Stomach (tissue), 19 donors: ENCODE results near the gene OASL. TPM values are rescaled to one million over a fixed set of nuclear protein-coding genes. Genes with fewer than 3 reads are reported as not detected.

ENCODE experiments used
- DNase-seq, 2 donors: peaks; one replicate each; pipeline versions ENCODE4 v3.0.0 to v3.0.0-alpha.2; 2013 to 2019
- H3K27ac ChIP-seq, 5 donors: fragments of 200-600 bp in 4 of 5; sonication (generic) in 4 of 5; one replicate each; pipeline ENCODE4 v1.5.1; 2013 to 2019; ENCODE audit warnings: mild to moderate bottlenecking in 1 of 5, moderate library complexity in 1 of 5
- H3K27me3 ChIP-seq, 3 donors: fragments of 200-600 bp; sonication (generic); one replicate each; pipeline ENCODE4 v1.5.1; 2017 to 2019; ENCODE audit warnings: mixed run types in 1 of 3
- H3K36me3 ChIP-seq, 4 donors: fragments of 200-600 bp; sonication (generic); 1 replicate in 3 of 4; 2 replicates in 1 of 4; pipeline ENCODE4 v1.5.1; 2016 to 2019
- H3K4me1 ChIP-seq, 4 donors: fragments of 200-600 bp; sonication (generic); one replicate each; pipeline ENCODE4 v1.5.1; 2016 to 2019
- H3K4me3 ChIP-seq, 4 donors: fragments of 200-600 bp; sonication (generic) in 3 of 4; one replicate each; pipeline ENCODE4 v1.5.1; 2016 to 2019; ENCODE audit warnings: mild to moderate bottlenecking in 1 of 4
- H3K9me3 ChIP-seq, 4 donors: fragments of 200-600 bp; sonication (generic); one replicate each; pipeline ENCODE4 v1.5.1; 2016 to 2019
- EP300 ChIP-seq: sonication (generic); formaldehyde crosslinking; IDR thresholded peaks from one replicate; pipeline ENCODE4 v1.6.1; 2017; ENCODE audit warnings: antibody characterized with exemption
- POLR2A ChIP-seq, 4 donors: fragments of 450-650 bp; IDR thresholded peaks; one replicate each; pipeline ENCODE4 v1.6.1; 2016; ENCODE audit warnings: antibody characterized with exemption in 4 of 4, control low read depth in 2 of 4, mild to moderate bottlenecking in 1 of 4, moderate library complexity in 1 of 4
- POLR2AphosphoS5 ChIP-seq, 3 donors: sonication (generic); formaldehyde crosslinking; IDR thresholded peaks; one replicate each; pipeline ENCODE4 v1.6.1; 2016; ENCODE audit warnings: antibody characterized with exemption in 3 of 3
- WGBS, 5 donors: extraction: QIAGEN DNeasy Blood & Tissue Kit in 3 of 5; methylation state at CpG; one replicate each; pipeline versions ENCODE4 v1.1.5 to v1.1.7; 2013 to 2018; 5-methylcytosine and 5-hydroxymethylcytosine counted together
- intact Hi-C: fragments of 100-400 bp; cut with DNase I; formaldehyde crosslinking; loops from one replicate; pipeline ENCODE4 v1.15.1; 2023; ENCODE audit warnings: low total_unique reads
- long read RNA-seq, 10 donors: transcript quantifications; one replicate each; lab custom pipeline, GENCODE V29; 2026
- polyA plus RNA-seq, 3 donors: library from polyadenylated mRNA; stranded (reverse); fragments of 200-250 nt; gene quantifications; one replicate each; pipeline ENCODE4 v1.2.3, GENCODE V29; 2013
- total RNA-seq, 5 donors: library from RNA; depleted of rRNA; stranded (reverse); fragments of >200 nt; gene quantifications; one replicate each; pipeline versions ENCODE4 v1.1.0 to v1.2.3, GENCODE V29; 2014 to 2016
- TF ChIP-seq, protein P1 (sequence below), 7 experiments: fragments of 450-650 bp in 4 of 7; fragments of 200-600 bp in 3 of 7; sonication (generic) in 3 of 7; IDR thresholded peaks; one replicate each; pipeline ENCODE4 v1.5.1; 2016 to 2019; ENCODE audit warnings: antibody characterized with exemption in 7 of 7, control low read depth in 2 of 7, mild to moderate bottlenecking in 1 of 7
- donor health status: healthy with polysubstance abuse.
- donor health status: Bipolar disorder and iron deficiency.
- donor health status: healthy.

Gene OASL, protein sequence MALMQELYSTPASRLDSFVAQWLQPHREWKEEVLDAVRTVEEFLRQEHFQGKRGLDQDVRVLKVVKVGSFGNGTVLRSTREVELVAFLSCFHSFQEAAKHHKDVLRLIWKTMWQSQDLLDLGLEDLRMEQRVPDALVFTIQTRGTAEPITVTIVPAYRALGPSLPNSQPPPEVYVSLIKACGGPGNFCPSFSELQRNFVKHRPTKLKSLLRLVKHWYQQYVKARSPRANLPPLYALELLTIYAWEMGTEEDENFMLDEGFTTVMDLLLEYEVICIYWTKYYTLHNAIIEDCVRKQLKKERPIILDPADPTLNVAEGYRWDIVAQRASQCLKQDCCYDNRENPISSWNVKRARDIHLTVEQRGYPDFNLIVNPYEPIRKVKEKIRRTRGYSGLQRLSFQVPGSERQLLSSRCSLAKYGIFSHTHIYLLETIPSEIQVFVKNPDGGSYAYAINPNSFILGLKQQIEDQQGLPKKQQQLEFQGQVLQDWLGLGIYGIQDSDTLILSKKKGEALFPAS
- total RNA-seq = 10 to 100 TPM in 3 of 5 donors, not detected in 2; 19.3 to 35.0 (median 24.8) TPM
- 10 to 100 TPM in 1 of 3 donors, 1 to 10 TPM in 2; 2.1 to 54.7 (median 4.5) TPM for polyA plus RNA-seq
- long read RNA-seq, donor 1, partial matches to known transcripts = 0 of 1 reads
- long read RNA-seq, donor 1, other reads (novel, unspliced or antisense) = 0 of 1 reads
- long read RNA-seq, donor 2, partial matches to known transcripts = 0 of 1 reads
- long read RNA-seq, donor 2, other reads (novel, unspliced or antisense) = 0 of 1 reads
- long read RNA-seq, donor 3 = 0 reads
- long read RNA-seq, donor 4 = 0 reads
- long read RNA-seq, donor 5 = 0 reads
- long read RNA-seq, donor 6 = 0 reads
- long read RNA-seq, donor 7, partial matches to known transcripts = 0 of 2 reads
- long read RNA-seq, donor 7, other reads (novel, unspliced or antisense) = 0 of 2 reads
- long read RNA-seq, donor 8 = 0 reads
- long read RNA-seq, donor 9 = 0 reads
- long read RNA-seq, donor 10 = 0 reads

DNA sequence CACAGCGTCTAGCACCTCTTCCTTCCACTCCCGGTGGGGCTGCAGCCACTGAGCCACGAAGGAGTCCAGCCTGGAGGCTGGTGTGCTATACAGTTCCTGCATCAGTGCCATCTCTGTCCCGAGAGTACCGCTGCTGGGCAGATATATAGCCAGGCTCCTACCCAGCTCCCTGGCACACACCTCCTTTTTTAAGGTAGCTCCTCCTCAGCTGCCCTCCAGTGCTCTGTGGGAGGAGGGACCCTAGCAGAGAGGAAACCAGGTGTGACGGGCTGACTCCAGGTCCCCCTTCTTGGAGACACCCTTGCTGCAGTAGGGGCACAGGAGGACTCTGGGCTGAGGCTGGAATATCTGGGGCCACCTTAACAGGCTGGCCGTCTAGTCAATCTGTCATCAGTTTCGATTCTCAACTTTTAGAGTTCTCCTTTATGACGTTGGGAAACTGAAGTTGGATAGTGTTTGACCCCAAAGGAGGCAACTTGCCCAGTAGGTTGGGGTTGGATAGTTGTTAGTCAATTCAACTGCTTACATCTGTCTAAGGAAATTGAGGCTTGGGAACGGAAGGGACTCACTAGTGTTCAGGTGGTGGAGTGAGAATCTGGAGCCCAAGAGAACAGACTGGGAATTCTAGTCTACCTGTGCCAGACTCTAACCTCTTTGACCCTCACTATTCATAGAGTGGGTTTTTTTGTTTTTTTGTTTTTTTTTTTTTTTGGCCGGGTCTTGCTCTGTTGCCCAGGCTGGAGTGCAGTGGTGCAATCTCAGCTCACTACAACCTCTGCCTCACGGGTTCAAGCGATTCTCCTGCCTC, at the start of gene OASL:
TSS of gene OASL (minus strand) at position 386 of the 808 bp plus-strand sequence. CDS start at position 111, 275 bp downstream.
- WGBS, 5 donors = 17 to 24% (median 23%) methylated on average over 11 to 13 of the region's 13 CpGs
- Histone ChIP-seq H3K9me3 (no peaks in the 10 kb centered on the region), H3K27ac (peak within 1 kb of the TSS; percentile 56 to 80 (median 77)), H3K4me3 (peak within 1 kb of the TSS; percentile 34 to 58 (median 52)), H3K27me3 (no peaks in the 10 kb centered on the region), H3K36me3 (no peaks in the 10 kb centered on the region), H3K4me1 (peaks cover 0 to 51% (median 13%) of the 10 kb centered on the region in 4 donors)
- intact Hi-C loops = no loop called here
- TF ChIP-seq POLR2AphosphoS5 (IDR thresholded peaks at IDR 0.05) (peak in 2 of 3 donors; percentile 74 to 89), EP300 (no peak), POLR2A (IDR thresholded peaks at IDR 0.05) (peak in 1 of 4 donors; percentile 22)
- TF ChIP-seq, protein P1, sequence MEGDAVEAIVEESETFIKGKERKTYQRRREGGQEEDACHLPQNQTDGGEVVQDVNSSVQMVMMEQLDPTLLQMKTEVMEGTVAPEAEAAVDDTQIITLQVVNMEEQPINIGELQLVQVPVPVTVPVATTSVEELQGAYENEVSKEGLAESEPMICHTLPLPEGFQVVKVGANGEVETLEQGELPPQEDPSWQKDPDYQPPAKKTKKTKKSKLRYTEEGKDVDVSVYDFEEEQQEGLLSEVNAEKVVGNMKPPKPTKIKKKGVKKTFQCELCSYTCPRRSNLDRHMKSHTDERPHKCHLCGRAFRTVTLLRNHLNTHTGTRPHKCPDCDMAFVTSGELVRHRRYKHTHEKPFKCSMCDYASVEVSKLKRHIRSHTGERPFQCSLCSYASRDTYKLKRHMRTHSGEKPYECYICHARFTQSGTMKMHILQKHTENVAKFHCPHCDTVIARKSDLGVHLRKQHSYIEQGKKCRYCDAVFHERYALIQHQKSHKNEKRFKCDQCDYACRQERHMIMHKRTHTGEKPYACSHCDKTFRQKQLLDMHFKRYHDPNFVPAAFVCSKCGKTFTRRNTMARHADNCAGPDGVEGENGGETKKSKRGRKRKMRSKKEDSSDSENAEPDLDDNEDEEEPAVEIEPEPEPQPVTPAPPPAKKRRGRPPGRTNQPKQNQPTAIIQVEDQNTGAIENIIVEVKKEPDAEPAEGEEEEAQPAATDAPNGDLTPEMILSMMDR (IDR thresholded peaks at IDR 0.05) = no peak
- peak; percentile 57 to 77 for DNase-seq

GRCh38 chr12:121088195-121088585, 49.1 kb upstream of the OASL start:
- Histone ChIP-seq H3K36me3 (no peaks in the 10 kb centered on the region), H3K4me3 (no peak overlapping the region), H3K27me3 (no peaks in the 10 kb centered on the region), H3K9me3 (no peaks in the 10 kb centered on the region), H3K27ac (no peak overlapping the region), H3K4me1 (no peaks in the 10 kb centered on the region)
- intact Hi-C loops = no loop called here
- TF ChIP-seq POLR2AphosphoS5 (IDR thresholded peaks at IDR 0.05) (no peak), EP300 (no peak), POLR2A (IDR thresholded peaks at IDR 0.05) (no peak)
- TF ChIP-seq, protein P1 (IDR thresholded peaks at IDR 0.05) = no peak
- 92 to 99% (median 94%) methylated on average over 6 of the region's 6 CpGs for WGBS, 5 donors
- no peak for DNase-seq

DNA sequence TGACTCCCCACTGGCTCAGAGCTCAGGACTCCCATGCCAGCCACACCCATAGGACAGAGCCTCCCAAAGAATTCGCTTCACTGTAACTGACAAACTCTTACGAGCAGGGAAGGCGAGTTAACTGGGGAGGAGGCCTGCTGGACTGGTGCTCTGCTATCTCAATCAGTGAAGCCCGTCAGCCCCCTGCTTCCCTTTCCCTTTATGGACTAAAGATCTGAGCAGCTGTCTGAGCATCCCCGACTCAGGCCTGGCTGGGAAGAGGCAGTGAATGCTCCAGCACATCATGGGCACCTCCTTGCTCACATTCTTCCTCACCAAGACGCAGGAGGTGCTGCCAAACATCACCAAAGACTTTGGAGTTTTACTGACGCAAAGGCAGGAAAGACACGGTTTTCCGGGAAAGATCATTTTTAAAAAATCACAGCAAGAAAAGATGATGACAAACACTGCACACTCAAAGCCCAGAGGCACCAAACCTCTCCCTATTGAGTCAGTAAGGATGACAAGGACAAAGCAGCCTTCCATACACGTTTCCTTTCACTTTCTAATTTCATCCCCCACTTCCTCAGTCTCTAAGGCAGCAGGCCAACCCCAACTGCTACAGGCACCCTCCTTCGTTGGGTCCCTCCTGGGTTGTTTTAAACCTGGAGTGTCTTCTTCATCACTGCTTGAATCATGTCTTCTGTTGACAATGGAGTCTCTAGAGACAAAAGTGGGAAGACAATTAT, 48.6 kb upstream of the OASL start:
- H3K36me3 ChIP-seq = no peaks in the 10 kb centered on the region
- 65 to 76% (median 70%) methylated on average over 11 of the region's 11 CpGs for WGBS, 5 donors
- H3K4me1 ChIP-seq = no peaks in the 10 kb centered on the region
- no peak for DNase-seq
- no peaks in the 10 kb centered on the region for H3K9me3 ChIP-seq
- TF ChIP-seq POLR2A (IDR thresholded peaks at IDR 0.05) = no peak
- TF ChIP-seq EP300 = no peak
- TF ChIP-seq, protein P1 (IDR thresholded peaks at IDR 0.05) = no peak
- no peak for TF ChIP-seq POLR2AphosphoS5 (IDR thresholded peaks at IDR 0.05)
- intact Hi-C loops = no loop called here
- no peak overlapping the region for H3K27ac ChIP-seq
- H3K27me3 ChIP-seq = no peaks in the 10 kb centered on the region
- H3K4me3 ChIP-seq = no peak overlapping the region
